SIG-M5 treated with dmso at 0.1 percent for 504 hours (cell line): ENCODE measurements around the gene UCP2.
A peak's percentile ranks its signal among the peaks of the same experiment; 100 is the strongest.
"Not testable (repeated sequence)": the region's sequence is repeated elsewhere in the genome, so short reads cannot be mapped to it uniquely, and the experiment has no call there.

Source experiments
- DNase-seq: peaks from one replicate; lab custom pipeline; 2025; ENCODE audit not compliant: unreplicated experiment; lab: John Stamatoyannopoulos, UW

UCP2 gene

DNA sequence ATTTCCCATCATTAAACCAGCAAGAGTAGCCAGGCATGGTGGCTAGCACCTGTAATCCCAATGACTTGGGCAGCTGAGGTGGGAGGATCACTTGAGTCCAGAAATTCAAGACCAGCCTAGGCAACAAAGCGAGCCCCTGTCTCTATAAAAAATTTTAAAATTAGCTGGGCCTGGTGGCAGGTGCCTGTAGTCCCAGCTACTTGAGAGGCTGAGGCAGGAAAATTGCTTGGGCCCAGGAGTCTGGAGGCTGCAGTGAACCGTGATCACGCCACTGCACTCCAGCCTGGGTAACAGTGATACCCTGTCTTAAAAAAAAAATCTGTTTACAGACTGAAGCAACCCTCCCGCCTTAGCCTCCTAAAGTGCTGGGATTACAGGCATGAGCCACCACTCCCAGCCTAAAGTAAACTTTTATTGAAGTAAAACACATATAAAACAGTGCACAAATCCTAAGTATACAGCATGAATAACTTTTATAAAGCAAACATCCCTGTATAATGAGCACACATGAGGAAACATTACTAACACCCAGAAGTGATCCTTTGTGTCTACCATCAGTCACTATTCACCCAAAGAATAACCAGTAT lies 13.6 kb upstream of the UCP2 start:
- no peak for DNase-seq

DNA sequence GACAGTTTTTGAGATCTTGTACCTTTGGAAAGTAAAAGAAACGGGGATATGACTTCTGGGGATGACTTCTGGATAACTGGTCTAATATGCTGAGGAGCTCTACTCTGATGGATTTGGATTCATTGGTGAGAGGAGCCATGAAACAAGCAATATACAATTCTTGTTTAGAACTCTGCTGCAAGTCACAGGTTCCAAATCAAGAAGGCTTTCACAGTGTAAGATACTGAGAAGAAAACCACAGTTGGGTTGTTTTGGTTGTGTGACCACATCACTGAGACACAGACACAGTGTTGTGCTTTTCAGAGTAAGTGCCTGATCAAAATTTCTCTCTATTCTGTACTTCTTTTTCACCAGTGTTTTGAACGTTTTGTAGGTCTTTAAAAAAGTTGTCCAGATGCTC lies 13.1 kb upstream of the UCP2 start:
- no peak for DNase-seq

DNA sequence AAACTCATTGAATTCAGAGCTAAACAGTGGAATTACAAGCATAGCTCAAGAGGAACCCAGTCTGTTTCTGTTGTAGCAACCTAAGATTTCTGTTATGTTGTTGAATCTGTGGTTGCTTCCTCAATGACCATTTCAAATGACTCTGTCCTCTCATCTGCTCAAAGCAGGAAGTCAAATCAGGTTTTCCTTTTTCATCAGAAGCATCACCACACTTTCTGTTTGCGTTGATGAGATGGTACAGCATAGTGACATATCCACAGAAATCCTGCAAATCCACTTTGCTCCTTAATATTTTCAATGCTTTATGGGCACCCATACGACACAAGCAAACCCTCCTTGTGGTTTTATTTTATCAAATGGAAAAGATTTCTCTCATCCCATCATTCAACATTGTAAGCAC lies 12.6 kb upstream of the UCP2 start:
- DNase-seq = peak; percentile 68

DNA sequence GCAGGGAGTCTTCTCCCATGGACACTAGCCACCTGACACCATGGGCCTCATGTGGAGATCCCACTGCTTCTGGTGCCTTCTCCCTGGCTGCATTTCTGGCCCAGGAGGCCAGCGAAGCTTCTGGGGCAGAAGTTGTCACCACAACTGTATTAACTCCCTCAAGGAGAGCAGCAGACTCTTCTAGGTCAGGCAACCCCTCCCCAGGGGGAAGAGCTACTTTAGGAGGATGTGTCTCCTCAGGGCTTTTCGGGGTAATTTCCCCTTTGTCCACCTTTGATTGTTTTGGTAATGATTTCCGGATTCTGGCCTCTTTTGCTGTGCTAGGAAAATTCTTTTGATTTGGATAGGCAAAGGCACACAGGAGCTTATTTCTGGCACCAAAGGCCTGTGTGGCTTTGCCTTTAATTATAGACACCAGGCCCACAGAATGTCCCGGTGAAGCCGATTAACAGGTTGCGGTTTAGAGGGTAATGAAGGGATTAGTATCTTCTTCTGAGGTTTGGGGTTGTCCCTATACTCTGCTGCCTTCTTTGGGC lies 8.9 kb upstream of the UCP2 start:
- no peak for DNase-seq

DNA sequence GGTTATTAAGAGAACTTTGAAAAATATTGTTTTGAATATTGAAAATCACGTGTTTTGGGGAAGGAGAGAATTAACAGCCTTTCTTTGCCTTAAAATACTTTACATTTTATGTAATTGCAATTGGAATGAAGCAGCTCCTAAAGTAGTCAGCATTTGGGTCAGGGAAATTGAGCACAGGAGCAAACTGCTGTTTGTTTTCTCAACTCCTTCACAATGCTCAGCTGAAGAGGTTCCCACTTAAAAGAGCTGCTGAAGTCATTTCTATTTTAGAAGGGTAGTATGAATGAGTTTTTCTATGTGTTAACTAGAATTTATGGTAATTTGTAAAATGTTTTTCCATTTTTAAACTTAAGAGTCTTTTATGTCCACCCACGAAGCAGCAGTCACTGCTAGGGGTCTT lies 8.1 kb upstream of the UCP2 start:
- DNase-seq = no peak

DNA sequence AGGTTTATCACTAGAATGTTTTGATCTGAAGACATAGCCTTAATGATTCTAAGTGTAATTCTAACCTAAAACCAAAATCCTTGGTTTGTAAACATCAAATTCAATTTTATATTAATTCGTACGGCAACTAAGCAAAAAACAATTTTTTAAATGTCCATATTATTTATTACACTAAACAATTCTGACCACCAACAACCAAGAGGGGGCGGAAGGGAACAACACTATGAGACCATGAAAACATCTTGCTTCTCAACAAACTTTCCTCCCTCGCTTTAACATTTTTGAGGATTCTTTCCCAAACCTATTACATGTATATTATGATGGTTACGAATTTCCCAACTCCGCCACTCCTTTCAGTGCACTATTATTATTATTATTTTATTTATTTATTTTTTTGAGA lies 6.5 kb upstream of the UCP2 start:
- DNase-seq = no peak

DNA sequence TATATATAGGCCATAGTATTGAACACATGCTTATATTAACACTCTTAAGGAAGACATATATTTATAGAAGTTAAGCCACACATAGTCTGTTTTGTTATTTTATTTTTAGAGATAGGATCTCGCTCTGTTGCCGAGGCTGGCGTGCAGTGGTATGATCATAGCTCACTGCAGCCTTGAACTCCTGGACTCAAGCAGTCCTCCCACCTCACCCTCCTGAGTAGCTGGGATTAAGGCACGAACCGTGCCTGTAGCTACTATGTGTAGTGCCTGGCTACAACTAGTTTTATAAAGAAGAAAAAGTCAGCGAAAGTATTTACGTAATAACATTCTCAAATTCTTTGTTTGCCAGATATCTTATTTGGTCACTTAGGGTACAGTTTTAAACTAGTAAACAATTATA lies 5.6 kb upstream of the UCP2 start:
- no peak for DNase-seq

DNA sequence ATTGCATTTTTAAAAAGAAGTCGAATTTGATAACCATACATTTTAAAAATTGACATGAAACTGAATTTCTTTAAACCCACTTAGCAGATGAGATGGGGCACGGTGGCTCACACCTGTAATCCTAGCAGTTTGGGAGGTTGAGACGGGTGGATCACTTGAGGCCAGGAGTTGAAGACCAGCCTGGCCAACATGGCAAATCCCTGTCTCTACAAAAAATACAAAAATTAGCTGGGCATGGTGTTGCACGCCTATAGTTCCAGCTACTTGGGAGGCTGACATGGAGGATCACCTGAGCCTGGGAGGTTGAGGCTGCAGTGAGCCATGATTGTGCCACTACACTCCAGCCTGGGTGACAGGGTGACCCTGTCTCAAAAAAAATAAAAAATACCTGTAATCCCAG lies 3.0 kb upstream of the UCP2 start:
- not testable (repeated sequence) for DNase-seq

DNA sequence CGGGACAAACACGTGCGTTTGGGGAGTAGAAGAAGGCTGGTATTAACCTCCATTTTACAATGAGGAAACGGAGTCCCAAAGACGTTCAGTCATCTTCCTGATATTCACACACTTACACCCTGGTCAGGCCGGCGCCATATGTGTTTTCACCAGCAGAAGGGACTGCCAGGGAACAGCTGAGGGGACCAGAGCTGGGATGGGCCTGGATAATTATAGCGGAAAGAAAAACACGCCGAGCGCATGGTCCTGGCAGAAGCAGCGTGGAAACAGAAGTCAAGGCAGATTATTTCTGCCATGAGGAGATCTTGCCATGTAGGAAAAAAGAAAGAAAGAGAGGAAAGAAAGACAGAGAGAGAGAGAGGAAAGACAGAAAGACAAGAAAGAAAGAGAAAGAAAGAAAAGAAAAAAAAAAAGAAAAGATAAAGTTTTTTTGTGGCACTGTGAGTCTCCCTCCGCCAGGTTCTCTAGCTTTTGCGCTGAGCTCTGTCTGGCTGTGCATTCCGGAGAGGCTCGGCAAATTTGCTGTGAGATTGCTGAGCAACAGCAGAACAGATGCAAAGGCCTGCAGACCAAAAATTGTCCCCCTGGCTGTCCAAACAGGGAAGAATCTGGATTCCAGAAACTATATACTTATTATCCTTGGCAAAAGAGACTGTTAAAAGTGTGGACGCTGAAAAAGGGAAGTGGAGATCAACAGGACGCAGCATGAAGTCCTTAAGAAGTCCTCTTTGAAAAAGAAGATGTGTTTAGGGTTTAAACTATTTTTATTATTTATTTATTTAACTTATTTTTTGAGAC lies 1.3 kb upstream of the UCP2 start:
- peak; percentile 31 for DNase-seq

DNA sequence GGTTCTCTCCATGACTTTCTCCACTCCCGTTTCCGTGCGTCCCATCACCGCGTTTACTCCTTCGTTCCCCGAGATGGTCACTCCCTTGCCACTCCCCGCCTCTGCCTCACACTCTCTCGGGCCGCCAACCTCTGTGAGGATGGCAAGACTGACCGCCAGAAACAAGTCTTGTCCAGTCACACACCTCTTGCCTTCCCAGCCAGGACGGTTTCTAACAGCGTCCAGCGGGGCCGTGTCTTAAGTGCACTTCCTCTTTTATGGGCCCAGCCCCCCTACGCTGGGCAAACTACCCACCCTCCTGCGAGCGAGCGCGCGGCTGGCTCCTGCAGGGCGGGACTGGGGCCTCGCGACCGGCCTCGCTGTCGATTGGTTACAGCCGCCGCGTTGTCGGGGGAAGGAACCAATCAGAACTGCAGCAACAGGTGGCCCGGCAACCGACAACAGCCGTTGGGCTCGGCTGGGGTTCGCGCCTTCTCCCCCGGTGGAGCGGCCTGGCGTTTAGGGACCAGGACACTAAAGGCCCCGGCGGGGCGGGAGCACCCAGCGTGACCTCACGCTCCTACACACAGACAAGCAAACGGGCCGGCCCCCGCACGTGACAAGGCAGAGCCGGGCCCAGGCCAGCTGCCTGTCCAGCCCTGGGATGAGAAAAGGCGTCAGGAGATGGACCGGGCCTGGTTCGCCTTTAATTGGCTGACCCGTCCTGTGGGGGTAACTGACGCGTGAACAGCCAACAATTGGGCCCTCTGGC lies 522 bp upstream of the UCP2 start:
- DNase-seq = peak; percentile 97

DNA sequence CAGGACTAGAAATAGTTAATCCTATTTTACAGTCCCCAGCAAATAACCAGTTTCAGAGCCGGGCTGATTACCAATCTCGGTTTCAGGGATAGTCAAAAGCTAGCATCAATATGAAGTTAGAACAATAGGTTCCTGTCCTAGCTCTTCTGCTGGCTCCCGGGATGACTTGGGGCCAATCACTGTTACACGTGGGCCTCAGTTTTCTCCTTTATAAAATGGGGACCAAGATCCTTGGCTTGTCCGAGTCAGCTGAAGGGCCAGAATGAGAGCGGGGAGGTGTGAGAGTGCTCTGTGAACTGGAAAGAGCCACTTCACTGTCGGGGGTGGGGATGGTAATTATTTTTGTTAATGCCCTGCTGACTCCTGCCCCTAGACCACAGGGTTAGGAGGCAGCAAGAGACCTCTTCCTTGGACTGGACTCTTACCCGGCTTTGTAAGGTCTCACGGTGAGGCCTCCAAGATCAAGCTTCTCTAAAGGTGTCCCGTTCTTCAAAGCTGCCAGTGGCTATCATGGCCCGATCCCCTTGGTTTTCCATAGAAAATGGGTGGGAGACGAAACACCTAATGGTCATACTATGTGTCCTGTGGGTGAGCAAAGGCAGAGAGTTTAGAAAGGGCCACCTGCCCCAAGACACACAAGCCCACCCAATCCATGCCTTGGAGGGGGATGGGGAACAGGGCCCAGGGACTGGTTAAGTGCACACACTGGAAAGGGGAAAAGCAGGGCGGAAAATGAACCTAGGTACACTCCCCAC lies 1.4 kb downstream of the UCP2 start:
- no peak for DNase-seq

DNA sequence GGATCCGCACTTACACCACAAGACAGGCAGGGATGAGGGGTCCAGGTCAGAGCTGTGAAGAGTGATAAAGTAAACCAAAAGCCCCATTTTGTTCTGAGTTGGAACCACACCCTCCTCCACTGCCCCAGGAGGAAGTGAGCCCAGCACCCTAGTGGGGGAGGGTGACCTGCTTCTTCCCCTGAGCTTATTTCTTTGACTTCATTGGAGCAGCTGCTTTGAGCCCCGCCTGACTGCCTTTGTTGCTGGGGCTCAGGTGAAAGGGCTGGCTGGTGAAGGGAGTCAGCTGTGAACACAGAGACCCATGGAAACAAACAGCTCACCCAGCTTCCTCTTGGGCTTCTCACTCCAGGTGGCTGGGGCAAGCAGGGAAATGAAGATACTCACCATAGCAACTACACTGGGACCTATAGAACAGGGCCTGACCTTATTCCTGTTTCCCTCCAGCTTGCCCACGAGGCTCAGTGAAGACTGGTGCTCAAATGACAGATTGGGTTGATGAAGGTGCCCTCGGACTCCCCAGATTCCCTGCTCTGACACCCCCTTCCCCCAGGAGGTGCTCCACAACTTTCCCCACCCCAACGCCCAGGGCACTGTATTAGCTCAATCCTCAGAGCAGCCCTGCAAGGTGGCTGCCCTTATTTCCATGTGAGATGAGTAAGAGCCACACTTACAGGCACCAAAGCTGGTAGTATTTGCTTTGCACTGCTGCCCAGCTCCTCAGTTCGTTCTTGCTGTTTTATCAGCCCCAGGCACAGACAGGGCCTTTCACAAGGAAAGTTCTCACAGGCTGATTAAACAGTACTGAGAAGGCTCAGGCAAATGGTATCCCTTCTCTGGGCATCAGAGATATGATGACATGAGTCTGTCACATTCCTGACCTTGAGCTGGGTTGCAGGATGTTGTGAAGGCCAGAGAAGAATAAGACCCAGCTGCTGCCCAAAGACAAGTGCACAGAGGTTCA lies 2.4 kb downstream of the UCP2 start:
- DNase-seq = peak; percentile 84

DNA sequence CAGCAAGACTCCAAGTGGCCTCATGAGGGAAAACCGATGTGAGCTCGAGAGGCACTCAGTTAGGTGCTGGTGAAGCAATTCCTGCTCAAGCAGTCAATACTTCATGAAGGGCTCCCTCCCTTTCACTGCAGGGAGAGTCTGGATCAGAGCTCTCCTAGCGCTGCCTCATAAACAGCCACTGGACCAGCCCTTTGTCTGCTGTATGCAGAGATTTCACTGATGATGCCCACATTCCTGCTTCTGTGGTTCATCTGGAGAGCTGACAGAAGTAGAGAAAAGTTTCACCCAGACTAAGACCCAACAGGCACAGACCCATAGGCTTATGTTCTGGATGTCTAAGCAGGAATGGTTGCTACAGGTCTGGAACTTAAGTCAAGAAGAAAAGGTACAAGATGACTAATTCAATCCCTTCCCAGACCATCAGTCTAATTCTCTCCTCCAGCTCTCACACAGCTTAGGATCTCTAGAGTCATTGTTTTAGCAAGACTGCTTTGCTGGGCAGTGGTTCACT lies 4.0 kb downstream of the UCP2 start:
- DNase-seq = no peak

DNA sequence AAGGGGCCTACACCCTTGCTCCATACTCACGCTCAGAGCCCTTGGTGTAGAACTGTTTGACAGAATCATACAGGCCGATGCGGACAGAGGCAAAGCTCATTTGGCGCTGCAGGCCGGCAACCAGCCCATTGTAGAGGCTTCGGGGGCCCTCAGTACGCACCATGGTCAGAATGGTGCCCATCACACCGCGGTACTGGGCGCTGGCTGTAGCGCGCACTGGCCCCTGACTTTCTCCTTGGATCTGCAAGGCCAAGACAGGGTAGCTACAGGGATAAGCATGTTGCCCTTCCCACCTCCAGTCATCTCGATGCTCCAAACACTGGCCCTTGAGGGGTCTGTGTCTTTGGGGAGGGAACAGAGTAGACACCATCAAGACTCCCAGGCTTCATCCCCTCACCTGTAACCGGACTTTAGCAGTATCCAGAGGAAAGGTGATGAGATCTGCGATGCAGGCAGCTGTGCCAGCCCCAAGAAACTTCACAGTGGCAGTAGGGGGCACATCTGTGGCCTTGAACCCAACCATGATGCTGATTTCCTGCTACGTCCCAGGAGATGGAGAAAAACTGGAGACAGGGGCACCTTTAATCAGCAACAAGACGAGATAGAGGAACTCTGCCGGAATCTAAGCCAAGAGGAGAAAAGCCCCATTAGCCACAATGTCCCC lies 4.7 kb downstream of the UCP2 start:
- no peak for DNase-seq

DNA sequence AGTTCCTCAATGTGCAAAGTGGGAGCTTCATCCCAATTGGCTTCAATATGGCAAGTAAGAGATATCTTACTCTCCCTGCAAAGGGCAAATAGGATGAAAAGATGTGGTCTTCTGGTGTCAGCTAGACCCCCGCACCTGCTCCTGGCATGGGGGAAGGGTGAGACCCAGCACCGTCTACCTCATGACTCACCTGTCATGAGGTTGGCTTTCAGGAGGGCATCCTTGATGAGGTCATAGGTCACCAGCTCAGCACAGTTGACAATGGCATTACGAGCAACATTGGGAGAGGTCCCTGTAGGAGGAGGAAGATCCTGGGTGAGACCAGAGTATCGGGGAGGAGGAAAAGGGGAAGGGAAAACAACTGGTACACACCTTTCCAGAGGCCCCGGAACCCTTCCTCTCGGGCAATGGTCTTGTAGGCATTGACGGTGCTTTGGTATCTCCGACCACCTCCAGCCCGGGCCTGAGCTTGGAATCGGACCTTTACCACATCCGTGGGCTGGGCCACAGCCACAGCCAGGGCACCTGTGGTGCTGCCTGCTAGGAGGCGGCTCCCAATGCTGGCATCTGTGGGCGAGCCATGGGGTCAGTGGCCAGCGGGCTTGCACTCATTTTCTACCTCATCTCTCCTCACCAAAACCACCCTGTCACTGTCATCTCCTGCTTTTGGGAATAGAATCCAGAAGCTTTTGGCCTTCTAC lies 6.0 kb downstream of the UCP2 start:
- DNase-seq = no peak

DNA sequence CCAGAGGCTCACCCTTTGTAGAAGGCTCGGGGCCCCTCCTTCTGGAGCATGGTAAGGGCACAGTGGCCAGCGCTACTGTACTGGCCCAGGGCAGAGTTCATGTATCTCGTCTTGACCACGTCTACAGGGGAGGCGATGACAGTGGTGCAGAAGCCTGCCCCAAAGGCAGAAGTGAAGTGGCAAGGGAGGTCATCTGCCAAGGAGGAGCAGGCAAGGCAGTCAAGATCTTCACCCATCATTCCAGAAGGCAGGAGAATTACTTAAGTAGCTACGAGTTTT lies 7.2 kb downstream of the UCP2 start:
- DNase-seq = no peak

DNA sequence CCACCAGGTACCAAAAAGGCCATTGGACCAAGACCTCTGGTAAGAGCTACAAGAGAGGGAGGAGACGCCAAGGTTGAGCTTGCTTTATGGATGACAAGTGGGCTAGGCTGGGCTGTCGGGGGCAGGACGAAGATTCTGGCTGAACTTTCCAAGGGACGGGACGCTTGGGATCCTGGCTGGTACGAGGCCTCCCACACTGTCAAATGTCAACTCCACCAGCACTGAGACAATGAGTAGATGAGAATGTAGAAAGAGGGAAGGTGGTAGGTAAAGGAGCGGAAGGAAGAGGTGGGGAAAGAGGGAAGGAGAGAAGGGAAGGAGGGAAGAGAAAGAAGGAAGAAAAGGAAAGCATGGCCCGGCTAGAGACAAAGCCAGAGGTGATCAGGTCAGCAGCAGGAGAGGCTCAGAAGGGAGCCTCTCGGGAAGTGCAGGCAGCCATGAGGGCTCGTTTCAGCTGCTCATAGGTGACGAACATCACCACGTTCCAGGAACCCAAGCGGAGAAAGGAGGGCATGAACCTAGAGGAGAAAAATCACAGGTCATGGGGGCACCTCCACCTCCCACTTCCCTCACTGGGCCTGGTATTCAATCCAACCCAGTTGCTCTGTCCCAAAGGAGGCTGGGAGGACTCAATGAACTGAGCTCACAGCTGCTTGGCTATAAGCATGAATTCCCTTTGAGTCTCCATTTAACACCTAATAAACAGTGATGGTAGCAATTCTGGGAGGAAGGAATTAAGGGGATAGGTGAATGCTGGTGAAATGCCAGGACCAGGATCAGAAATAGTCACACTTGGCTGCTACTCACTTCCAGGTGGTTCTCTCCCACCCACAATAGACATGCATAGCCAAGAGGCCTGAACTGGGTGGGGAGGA lies 7.8 kb downstream of the UCP2 start:
- DNase-seq = no peak
